Heart left ventricle (tissue), 16 donors: ENCODE data around the gene LDHAL6B. TPM values are rescaled to one million over a fixed set of nuclear protein-coding genes. Genes with fewer than 3 reads are reported as not detected.
A peak's percentile ranks its signal among the peaks of the same experiment; 100 is the strongest.

Source experiments
- ATAC-seq, 4 donors: fragments of 200-7000 bp; cut with Tn5 transposase; one replicate each; pipeline ENCODE4 v1.9.1; 2020 to 2022; ENCODE audit warnings: moderate library complexity in 4 of 4, mild to moderate bottlenecking in 3 of 4, moderate number of reproducible peaks in 1 of 4
- DNase-seq, 5 donors: peaks; one replicate each; pipeline ENCODE4 v3.0.0-alpha.2; 2020
- H3K27ac ChIP-seq, 12 donors: fragments of 200-600 bp; sonication (generic) in 4 of 12; one replicate each; pipeline versions ENCODE4 v1.5.0 to v1.8.0; 2016 to 2022; ENCODE audit warnings: mild to moderate bottlenecking in 2 of 12
- H3K27me3 ChIP-seq, 9 donors: fragments of 200-600 bp; sonication (generic) in 2 of 9; one replicate each; pipeline versions ENCODE4 v1.5.1 to v1.8.0; 2016 to 2022; ENCODE audit warnings: mild to moderate bottlenecking in 3 of 9
- H3K36me3 ChIP-seq, 9 donors: fragments of 200-600 bp; sonication (generic) in 2 of 9; one replicate each; pipeline versions ENCODE4 v1.5.0 to v1.8.0; 2018 to 2022; ENCODE audit warnings: mild to moderate bottlenecking in 2 of 9
- H3K4me1 ChIP-seq, 12 donors: fragments of 200-600 bp; sonication (generic) in 4 of 12; one replicate each; pipeline versions ENCODE4 v1.5.0 to v1.8.0; 2016 to 2022; ENCODE audit warnings: mild to moderate bottlenecking in 3 of 12
- H3K4me3 ChIP-seq, 12 donors: fragments of 200-600 bp; sonication (generic) in 4 of 12; one replicate each; pipeline versions ENCODE4 v1.5.0 to v1.8.0; 2017 to 2022; ENCODE audit warnings: mild to moderate bottlenecking in 9 of 12, moderate library complexity in 4 of 12
- H3K9me3 ChIP-seq, 12 donors: fragments of 200-600 bp; sonication (generic) in 4 of 12; one replicate each; pipeline versions ENCODE4 v1.5.0 to v1.8.0; 2016 to 2022; ENCODE audit warnings: mild to moderate bottlenecking in 1 of 12
- POLR2A ChIP-seq, 2 donors: fragments of 450-650 bp; IDR thresholded peaks; one replicate each; pipeline ENCODE4 v1.6.1; 2017; ENCODE audit warnings: antibody characterized with exemption in 2 of 2, mild to moderate bottlenecking in 2 of 2, moderate library complexity in 2 of 2
- WGBS, 4 donors: extraction: QIAGEN DNeasy Blood & Tissue Kit in 2 of 4; methylation state at CpG; one replicate each; pipeline versions ENCODE4 v1.1.5 to v1.1.7; 2013 to 2018; 5-methylcytosine and 5-hydroxymethylcytosine counted together
- intact Hi-C, 10 donors: fragments of 100-400 bp; cut with DNase I; formaldehyde crosslinking; loops; one replicate each; pipeline versions ENCODE4 v1.11.1 to v1.14.2; 2022
- polyA plus RNA-seq, 2 donors: library from polyadenylated mRNA; stranded (reverse); fragments of 200-250 nt; gene quantifications; one replicate each; pipeline ENCODE4 v1.2.3, GENCODE V29; 2013
- total RNA-seq, 9 donors: library from RNA; depleted of rRNA in 2 of 9; stranded (reverse); fragments of >200 nt in 2 of 9; fragmentation: NEBNext Ultra II Directional in 3 of 9; extraction: Animal tissue kit (Norgen Biotek cat#: 25700) in 3 of 9; gene quantifications; one replicate each; pipeline versions ENCODE4 v1.1.0 to v1.2.4, GENCODE V29; 2016 to 2023
- TF ChIP-seq, protein P1 (sequence below), 12 donors: fragments of 200-600 bp; sonication (generic) in 4 of 12; IDR thresholded peaks; one replicate each; pipeline versions ENCODE4 v1.5.0 to v1.8.0; 2018 to 2022; ENCODE audit warnings: antibody characterized with exemption in 12 of 12, mild to moderate bottlenecking in 5 of 12
- donor health status: ischemic (EF 13 %, LVEDD 7.1; RV severe dilation, severe dysfunction).
- donor health status: healthy with polysubstance abuse.
- donor health status: DM: no; HTN: yes; CAD: no.
- donor health status: DM: no; HTN: no; CAD: no.
- donor health status: ischemic (EF 25% LVEDD 6.9; RV normal size, moderate dysfunction).
- donor health status: ischemic (EF 25% LVEDD 5.7; RV mildly dilated, moderate dysfunction).
- donor health status: healthy.
- donor health status: DM: yes; HTN: yes; CAD: no.
- donor health status: ischemic (EF 35%, LVEDD 5.7; RV mildly dilated, moderate dysfunction).
- donor health status: nonischemic (EF 11% LVEDD 7.7; RV severe dilation, severe dysfunction).
- donor health status: DM: yes; HTN: yes; CAD: no.
- donor health status: PGD.
- donor health status: ischemic (EF 29% LVEDD 5.4; RV normal size, mild dysfunction).
- donor health status: nonischemic (EF 23%, LVEDD 6.1; RV moderate dilation, normal function).

Gene LDHAL6B
- total and polyA plus RNA-seq, 11 donors, result not detected

DNA sequence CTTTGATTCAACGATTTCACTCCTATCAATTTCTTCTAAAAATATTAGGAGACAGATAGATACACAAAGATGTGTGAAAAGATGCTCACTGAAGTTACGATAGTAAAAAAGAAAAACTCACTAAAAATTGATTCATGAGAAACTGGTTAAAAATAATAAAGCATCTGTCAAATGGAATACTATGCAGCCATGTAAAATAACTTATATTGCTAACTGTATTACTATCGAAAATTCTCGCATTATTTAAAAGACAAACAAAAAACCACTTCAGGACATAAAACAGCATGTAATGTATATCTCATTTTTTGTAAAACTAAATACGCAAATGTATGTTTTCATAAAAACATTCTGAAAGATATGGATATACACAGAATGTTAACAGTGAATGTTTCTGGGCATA is 33.4 kb upstream of the LDHAL6B start:
- peaks cover 0 to 47% (median 35%) of the 10 kb centered on the region in 9 donors for H3K36me3 ChIP-seq
- no peak overlapping the region for H3K4me3 ChIP-seq
- 97 to 98% (median 97%) methylated on average over 5 of the region's 5 CpGs for WGBS, 4 donors
- peaks cover 0 to 63% (median 8%) of the 10 kb centered on the region in 12 donors for H3K4me1 ChIP-seq
- intact Hi-C loops, result loop anchor here in 4 of 10 donors (5.0 to 10.0 kb wide), 3 partner anchors 242 to 322 kb away; no protein-coding TSS in a partner anchor
- ATAC-seq, result no peak
- no peak for DNase-seq
- no peak overlapping the region for H3K27ac ChIP-seq
- TF ChIP-seq, protein P1, sequence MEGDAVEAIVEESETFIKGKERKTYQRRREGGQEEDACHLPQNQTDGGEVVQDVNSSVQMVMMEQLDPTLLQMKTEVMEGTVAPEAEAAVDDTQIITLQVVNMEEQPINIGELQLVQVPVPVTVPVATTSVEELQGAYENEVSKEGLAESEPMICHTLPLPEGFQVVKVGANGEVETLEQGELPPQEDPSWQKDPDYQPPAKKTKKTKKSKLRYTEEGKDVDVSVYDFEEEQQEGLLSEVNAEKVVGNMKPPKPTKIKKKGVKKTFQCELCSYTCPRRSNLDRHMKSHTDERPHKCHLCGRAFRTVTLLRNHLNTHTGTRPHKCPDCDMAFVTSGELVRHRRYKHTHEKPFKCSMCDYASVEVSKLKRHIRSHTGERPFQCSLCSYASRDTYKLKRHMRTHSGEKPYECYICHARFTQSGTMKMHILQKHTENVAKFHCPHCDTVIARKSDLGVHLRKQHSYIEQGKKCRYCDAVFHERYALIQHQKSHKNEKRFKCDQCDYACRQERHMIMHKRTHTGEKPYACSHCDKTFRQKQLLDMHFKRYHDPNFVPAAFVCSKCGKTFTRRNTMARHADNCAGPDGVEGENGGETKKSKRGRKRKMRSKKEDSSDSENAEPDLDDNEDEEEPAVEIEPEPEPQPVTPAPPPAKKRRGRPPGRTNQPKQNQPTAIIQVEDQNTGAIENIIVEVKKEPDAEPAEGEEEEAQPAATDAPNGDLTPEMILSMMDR (IDR thresholded peaks at IDR 0.05), result no peak
- no peak for TF ChIP-seq POLR2A (IDR thresholded peaks at IDR 0.05)
- H3K27me3 ChIP-seq, result no peaks in the 10 kb centered on the region
- no peaks in the 10 kb centered on the region for H3K9me3 ChIP-seq

DNA sequence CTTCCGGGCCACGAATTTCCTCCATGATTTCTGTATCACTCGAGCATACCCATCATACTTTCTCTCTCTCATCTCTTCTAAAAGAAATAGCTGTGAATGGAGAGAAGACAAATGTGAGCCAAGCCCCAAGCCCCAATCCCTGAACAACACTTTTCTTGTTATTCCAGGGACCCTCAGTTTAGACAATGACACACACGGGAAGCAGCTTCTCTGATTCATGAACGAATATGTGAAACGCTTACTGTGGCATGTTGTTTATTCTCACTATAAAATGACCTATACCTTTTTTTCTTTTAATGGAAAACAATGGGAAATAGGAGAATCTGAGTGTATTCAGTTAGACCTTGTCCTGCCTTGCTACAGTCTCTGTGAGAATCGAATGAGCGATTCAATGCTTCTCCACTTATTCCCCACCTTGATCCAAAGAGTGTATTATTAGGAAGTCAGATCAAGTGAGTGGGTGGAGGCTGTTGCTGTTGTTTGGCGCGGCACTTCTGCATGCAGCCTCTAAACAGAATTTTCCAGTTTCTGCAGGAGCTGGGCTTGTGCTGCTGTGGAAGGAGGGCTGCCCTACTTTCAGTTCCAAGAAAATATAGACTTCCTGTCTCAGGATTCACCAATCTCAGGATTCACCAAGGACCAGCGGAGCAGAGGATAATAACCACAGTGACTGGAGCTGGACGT is 32.4 kb upstream of the LDHAL6B start:
- peaks cover 0 to 56% (median 42%) of the 10 kb centered on the region in 9 donors for H3K36me3 ChIP-seq
- no peaks in the 10 kb centered on the region for H3K27me3 ChIP-seq
- peaks cover 0 to 62% (median 8%) of the 10 kb centered on the region in 12 donors for H3K4me1 ChIP-seq
- TF ChIP-seq, protein P1 (IDR thresholded peaks at IDR 0.05), result no peak
- TF ChIP-seq POLR2A (IDR thresholded peaks at IDR 0.05), result no peak
- WGBS, 4 donors, result 81 to 92% (median 87%) methylated on average over 12 of the region's 12 CpGs
- ATAC-seq, result peak in 3 of 4 donors; percentile 14 to 28 (median 19)
- no peak overlapping the region for H3K4me3 ChIP-seq
- no peak for DNase-seq
- intact Hi-C loops, result loop anchor here in 7 of 10 donors (2.0 to 10.0 kb wide), 4 partner anchors 241 to 321 kb away; no protein-coding TSS in a partner anchor
- no peaks in the 10 kb centered on the region for H3K9me3 ChIP-seq
- peak overlapping the region in 3 of 12 donors; percentile 27 to 89 (median 41) for H3K27ac ChIP-seq

DNA sequence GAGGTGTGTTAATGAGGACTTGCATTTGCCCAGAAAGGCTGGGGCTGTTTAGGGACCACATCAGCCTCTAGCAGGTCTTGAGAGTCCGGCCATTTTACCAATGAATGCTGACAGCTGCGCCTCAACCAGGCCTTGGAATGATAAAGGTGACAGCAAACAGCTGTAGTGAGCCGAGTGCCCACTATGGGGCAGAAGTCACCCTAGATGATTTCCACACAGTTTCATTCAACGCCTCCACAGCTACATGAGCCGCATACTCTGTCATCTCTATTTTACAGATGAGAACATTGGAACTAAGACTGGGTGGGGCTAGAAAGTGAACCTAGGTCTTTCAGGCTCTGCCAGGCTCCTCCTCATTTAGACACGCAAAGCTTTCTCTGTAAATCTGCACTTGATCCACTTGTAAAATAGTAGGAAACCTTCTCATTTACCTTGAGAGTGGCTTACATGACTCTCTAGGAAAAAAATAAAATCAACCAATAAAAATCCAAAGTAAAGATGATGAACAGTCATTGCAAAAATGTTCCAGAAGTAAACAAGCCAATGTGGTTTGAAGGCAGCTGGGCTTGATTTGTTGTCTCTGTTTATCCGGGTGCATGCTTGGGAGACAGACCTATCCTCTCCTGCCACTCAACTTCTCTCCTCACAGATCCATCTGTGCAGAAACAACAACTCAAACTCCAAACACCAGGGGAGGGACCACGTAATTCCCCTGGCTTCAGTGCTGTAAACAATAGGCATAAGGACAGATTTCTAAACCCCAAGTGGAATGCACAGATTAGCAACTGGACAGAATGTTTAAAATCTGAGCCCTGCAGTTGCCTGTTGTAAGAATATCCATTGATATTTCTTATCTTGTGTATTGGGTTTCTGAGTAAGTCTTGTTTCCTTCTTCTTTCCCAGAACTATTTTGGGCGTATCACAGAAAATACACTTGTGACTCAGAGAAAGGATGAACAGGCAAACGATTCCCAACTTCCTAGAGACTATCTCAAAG is 31.5 kb upstream of the LDHAL6B start:
- peaks cover 0 to 59% (median 42%) of the 10 kb centered on the region in 9 donors for H3K36me3 ChIP-seq
- H3K4me3 ChIP-seq, result no peak overlapping the region
- WGBS, 4 donors, result 49 to 51% (median 50%) methylated on average over 10 of the region's 10 CpGs
- H3K4me1 ChIP-seq, result peaks cover 0 to 57% (median 8%) of the 10 kb centered on the region in 12 donors
- no peak for TF ChIP-seq POLR2A (IDR thresholded peaks at IDR 0.05)
- TF ChIP-seq, protein P1 (IDR thresholded peaks at IDR 0.05), result peak; percentile 40 to 68 (median 55)
- no peaks in the 10 kb centered on the region for H3K27me3 ChIP-seq
- intact Hi-C loops, result loop anchor here in 8 of 10 donors (1.0 to 10.0 kb wide), 6 partner anchors 197 to 320 kb away; partner anchors contain the start of gene MYO1E (in 1 of the 8)
- ATAC-seq, result peak; percentile 78 to 89 (median 85)
- H3K9me3 ChIP-seq, result no peaks in the 10 kb centered on the region
- peak in 3 of 5 donors; percentile 30 to 61 (median 33) for DNase-seq
- H3K27ac ChIP-seq, result peak overlapping the region in 4 of 12 donors; percentile 27 to 89 (median 42)
